ENCODE data around the gene FNTB.

Gene FNTB

DNA sequence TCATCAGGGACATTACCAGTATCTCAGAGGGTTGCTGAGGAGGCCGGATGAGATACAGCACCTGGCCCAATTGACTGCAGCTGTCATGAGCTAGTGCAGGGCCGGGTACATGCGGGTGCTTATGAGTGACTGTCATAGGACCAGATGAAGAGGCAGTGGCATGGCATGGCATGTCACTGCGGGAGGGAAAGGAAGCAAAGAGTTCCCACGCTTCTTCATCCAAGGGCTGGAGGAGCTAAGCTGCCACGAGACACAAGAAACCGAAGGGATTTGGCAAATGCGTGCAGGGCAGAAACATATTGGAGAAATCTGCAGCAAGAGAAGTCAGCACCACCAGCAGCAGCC, 33.4 kb upstream of the FNTB start:
- TF ChIP-seq, protein P1, sequence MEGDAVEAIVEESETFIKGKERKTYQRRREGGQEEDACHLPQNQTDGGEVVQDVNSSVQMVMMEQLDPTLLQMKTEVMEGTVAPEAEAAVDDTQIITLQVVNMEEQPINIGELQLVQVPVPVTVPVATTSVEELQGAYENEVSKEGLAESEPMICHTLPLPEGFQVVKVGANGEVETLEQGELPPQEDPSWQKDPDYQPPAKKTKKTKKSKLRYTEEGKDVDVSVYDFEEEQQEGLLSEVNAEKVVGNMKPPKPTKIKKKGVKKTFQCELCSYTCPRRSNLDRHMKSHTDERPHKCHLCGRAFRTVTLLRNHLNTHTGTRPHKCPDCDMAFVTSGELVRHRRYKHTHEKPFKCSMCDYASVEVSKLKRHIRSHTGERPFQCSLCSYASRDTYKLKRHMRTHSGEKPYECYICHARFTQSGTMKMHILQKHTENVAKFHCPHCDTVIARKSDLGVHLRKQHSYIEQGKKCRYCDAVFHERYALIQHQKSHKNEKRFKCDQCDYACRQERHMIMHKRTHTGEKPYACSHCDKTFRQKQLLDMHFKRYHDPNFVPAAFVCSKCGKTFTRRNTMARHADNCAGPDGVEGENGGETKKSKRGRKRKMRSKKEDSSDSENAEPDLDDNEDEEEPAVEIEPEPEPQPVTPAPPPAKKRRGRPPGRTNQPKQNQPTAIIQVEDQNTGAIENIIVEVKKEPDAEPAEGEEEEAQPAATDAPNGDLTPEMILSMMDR (IDR thresholded peaks at IDR 0.05), result no peak
- H3K27ac ChIP-seq, result peak overlapping the region in 1 of 2 donors; percentile 46
- H3K4me3 ChIP-seq, result no peak overlapping the region
- no peak for DNase-seq (ENCODE audit: low spot score)

GRCh38 chr14:64953661-64954060, 33.0 kb upstream of the FNTB start:
- TF ChIP-seq, protein P1 (IDR thresholded peaks at IDR 0.05), result no peak
- peak overlapping the region in 1 of 2 donors; percentile 46 for H3K27ac ChIP-seq
- no peak overlapping the region for H3K4me3 ChIP-seq
- DNase-seq (ENCODE audit: low spot score), result no peak

DNA sequence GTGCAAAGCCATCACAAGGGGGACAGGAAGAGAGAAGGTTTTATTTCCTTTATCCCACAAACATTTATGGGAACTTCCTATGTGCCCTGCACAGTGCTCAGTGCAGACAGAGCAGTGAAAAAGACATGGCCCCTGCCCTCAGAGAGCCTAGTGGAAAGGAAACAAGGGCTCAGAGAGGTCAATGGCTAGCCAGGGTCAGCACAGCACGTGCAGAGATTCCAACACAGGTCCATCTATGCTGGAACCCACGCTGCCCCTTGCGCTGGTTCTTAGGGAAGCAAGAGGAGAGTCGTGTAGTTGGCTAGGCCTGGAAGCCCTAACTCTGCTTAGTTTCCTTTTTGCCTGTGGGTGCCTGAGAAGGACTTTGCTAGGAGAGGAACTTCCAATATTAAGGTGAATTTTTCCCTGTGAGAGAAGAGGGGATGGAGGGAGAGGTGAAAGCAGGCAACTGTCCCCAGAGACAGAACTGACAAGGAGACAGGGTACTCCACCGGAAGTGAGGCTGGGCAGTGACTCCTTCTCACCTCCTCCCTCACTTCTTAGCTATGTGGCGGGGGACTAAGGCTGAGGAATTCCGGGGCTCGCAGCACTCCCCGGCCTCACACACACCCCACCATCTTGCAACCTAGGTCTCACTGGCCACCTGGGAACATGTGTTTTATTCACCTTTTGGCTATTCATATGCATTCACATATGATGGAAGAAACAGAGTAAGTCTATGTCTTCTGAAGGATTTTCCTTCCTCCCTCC, 32.0 kb upstream of the FNTB start:
- DNase-seq (ENCODE audit: low spot score), result no peak
- Histone ChIP-seq H3K27ac (no peak overlapping the region), H3K4me3 (no peak overlapping the region)
- TF ChIP-seq, protein P1 (IDR thresholded peaks at IDR 0.05), result no peak

GRCh38 chr14:64955297-64955696, 31.4 kb upstream of the FNTB start:
- Histone ChIP-seq H3K4me3 (no peak overlapping the region), H3K27ac (no peak overlapping the region)
- no peak for DNase-seq (ENCODE audit: low spot score)
- TF ChIP-seq, protein P1 (IDR thresholded peaks at IDR 0.05), result no peak

DNA sequence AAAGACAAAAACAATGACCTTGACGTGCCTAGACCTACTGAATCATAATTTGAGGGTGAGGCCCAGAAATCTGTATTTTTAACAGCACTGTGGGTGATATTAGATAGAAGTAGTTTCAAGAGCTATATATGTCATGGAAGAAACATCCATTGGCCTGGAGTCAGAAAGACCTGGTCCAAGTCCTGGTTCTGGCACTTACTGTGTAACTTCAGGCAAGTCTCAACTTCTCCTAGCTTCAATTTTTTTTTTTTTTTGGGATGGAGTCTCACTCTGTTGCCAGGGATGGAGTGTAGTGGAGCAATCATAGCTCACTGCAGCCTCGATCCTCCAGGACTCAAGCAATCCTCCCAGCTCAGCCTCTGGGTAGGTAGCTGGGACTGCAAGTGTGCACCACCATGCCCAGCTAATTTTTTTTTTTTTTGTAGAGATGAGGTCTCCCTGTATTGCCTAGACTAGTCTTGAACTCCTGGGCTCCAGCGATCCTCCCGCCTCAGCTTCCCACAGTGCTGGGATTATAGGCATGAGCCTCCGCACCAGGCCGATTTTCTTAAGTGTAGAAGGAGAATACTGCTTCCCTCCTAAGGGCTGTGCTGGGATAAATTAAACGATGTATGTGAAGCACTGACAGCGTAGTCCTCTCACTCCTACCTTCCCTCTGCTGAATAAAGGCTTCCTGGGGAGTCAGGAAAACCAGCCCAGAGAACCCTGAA, 29.8 kb upstream of the FNTB start:
- no peak for DNase-seq (ENCODE audit: low spot score)
- Histone ChIP-seq H3K27ac (no peak overlapping the region), H3K4me3 (no peak overlapping the region)
- TF ChIP-seq, protein P1 (IDR thresholded peaks at IDR 0.05), result no peak

DNA sequence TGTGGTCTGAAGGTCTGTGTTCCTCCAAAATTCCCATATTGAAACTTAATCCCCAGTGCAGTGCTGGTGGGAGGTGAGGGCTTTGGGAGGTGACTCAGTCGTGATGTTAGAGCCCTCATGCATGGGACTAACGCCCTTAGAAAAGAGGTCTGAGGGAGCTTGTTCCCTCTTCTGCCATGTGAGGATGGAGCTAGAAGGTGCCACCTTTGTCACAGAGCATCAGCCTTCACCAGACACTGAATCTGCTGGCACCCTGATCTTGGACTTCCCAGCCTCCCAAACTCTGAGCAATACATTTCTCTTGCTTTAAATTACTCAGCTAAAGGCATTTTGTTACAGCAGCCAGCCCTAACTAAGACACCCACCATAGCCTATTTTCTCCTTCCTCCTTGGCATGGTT, 28.5 kb upstream of the FNTB start:
- H3K27ac ChIP-seq, result no peak overlapping the region
- TF ChIP-seq, protein P1 (IDR thresholded peaks at IDR 0.05), result no peak

GRCh38 chr14:64958743-64959142, 28.0 kb upstream of the FNTB start:
- no peak for DNase-seq (ENCODE audit: low spot score)
- H3K4me3 ChIP-seq, result no peak overlapping the region
- H3K27ac ChIP-seq, result no peak overlapping the region
- TF ChIP-seq, protein P1 (IDR thresholded peaks at IDR 0.05), result no peak

More for the DNA sequence above, 28.5 kb upstream of the FNTB start:
- no peak for DNase-seq (ENCODE audit: low spot score)
- H3K4me3 ChIP-seq, result no peak overlapping the region

Data from coronary artery (tissue), 2 donors.